Smooth muscle cell (in vitro differentiated cells): ENCODE data around the gene ST3GAL4. TPM values are rescaled to one million over a fixed set of nuclear protein-coding genes. Genes with fewer than 3 reads are reported as not detected.

ENCODE experiments used
- DNase-seq: peaks from one replicate; lab custom pipeline; 2025; ENCODE audit not compliant: unreplicated experiment; lab: John Stamatoyannopoulos, UW
- H2AFZ ChIP-seq: fragments of 200-600 bp; sonication (generic); 2 replicates; pipeline ENCODE4 v1.6.0; 2016; ENCODE audit warnings: antibody characterized with exemption, low read depth, mild to moderate bottlenecking
- H3F3A ChIP-seq: fragments of 200-600 bp; sonication (generic); 2 replicates; pipeline ENCODE4 v1.6.0; 2017; ENCODE audit warnings: antibody characterized with exemption, low read depth
- H3K27ac ChIP-seq: fragments of 200-600 bp; sonication (generic); 2 replicates; pipeline ENCODE4 v1.5.1; 2016; ENCODE audit warnings: low read depth, mild to moderate bottlenecking
- H3K27me3 ChIP-seq: fragments of 200-600 bp; sonication (generic); 2 replicates; pipeline ENCODE4 v1.6.1; 2016; ENCODE audit warnings: low read depth, mild to moderate bottlenecking
- H3K36me3 ChIP-seq: fragments of 200-600 bp; sonication (generic); 2 replicates; pipeline ENCODE4 v1.5.1; 2016; ENCODE audit warnings: low read depth
- H3K4me1 ChIP-seq: fragments of 200-600 bp; sonication (generic); 2 replicates; pipeline ENCODE4 v1.5.1; 2016; ENCODE audit warnings: low read depth
- H3K4me2 ChIP-seq: fragments of 200-600 bp; sonication (generic); 2 replicates; pipeline ENCODE4 v1.6.0; 2016; ENCODE audit warnings: mild to moderate bottlenecking
- H3K4me3 ChIP-seq: fragments of 200-600 bp; sonication (generic); 2 replicates; pipeline ENCODE4 v1.5.1; 2016; ENCODE audit warnings: mild to moderate bottlenecking
- H3K79me2 ChIP-seq: fragments of 200-600 bp; sonication (generic); 2 replicates; pipeline ENCODE4 v1.6.0; 2016; ENCODE audit warnings: low read depth, mild to moderate bottlenecking
- H3K9ac ChIP-seq: fragments of 200-600 bp; sonication (generic); 2 replicates; pipeline ENCODE4 v1.6.0; 2016; ENCODE audit warnings: low read depth
- H3K9me3 ChIP-seq: fragments of 200-600 bp; sonication (generic); replicated peaks from 2 replicates; pipeline ENCODE4 v1.5.1; 2016; ENCODE audit warnings: low read depth
- H4K20me1 ChIP-seq: fragments of 200-600 bp; sonication (generic); 2 replicates; pipeline ENCODE4 v1.6.0; 2016; ENCODE audit warnings: low read depth
- CTCF ChIP-seq: fragments of 200-600 bp; sonication (generic); IDR thresholded peaks from 2 replicates; pipeline ENCODE4 v1.5.1; 2017; ENCODE audit warnings: borderline replicate concordance, mild to moderate bottlenecking, antibody characterized with exemption; ENCODE audit not compliant: insufficient read depth, poor library complexity, severe bottlenecking
- WGBS: methylation state at CpG from one replicate; pipeline ENCODE4 v1.1.7; 2016; ENCODE audit warnings: low lambda C conversion rate; 5-methylcytosine and 5-hydroxymethylcytosine counted together
- polyA plus RNA-seq: library from polyadenylated mRNA; unstranded; fragments of >200 nt; fragmentation: Nextera tagmentation; extraction: Ambion mirVana; gene quantifications from 2 replicates; pipeline ENCODE4 v1.2.1, GENCODE V29; 2016
- total RNA-seq: library from RNA; depleted of rRNA; stranded (reverse); fragments of >200 nt; gene quantifications from 2 replicates; pipeline ENCODE4 v1.2.3, GENCODE V29; 2014

The ST3GAL4 gene
- total and polyA plus RNA-seq, 2 experiments from 2014 or later, result 60.3 to 60.9 TPM

DNA sequence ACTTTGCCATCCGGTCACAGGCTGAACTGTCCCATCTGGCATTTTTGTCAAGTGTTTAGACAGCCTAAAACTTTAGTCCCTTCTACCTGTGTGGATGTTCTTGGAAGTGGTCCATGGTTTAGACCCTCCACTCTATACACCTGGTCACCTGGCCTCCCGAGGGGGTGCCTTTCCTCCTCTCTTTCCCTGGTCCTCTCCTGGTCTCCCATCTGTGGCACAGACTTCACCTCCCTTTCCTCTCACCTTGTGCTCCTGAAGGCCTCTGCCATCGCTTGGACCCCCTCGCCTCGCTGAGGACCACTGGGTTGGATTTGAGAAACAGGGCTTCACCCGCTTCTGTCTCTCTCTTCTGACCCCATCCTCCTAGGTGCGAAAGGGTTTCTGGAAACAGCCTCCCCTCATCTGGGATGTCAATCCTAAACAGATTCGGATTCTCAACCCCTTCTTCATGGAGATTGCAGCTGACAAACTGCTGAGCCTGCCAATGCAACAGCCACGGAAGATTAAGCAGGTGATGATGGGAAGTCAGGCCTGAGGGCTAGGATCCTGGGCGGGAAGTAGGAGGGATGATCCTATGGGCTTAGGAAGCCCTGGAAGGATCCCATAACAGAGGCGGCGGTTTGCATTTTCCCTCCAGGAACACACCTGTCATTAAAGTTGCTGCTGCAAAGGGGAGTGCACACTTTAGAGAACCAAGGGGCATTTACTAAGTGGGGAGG lies 53.6 kb downstream of the ST3GAL4 start:
- Histone ChIP-seq H3K27me3 (no peaks in the 10 kb centered on the region), H3K4me2 (no peak overlapping the region), H4K20me1 (peaks cover 37% of the 10 kb centered on the region), H3K36me3 (no peaks in the 10 kb centered on the region), H2AFZ (no peak overlapping the region), H3K4me1 (peaks cover 11% of the 10 kb centered on the region), H3K4me3 (no peak overlapping the region), H3K27ac (no peak overlapping the region), H3K9ac (no peak overlapping the region), H3K9me3 (no peaks in the 10 kb centered on the region), H3F3A (no peaks in the 10 kb centered on the region), H3K79me2 (no peaks in the 10 kb centered on the region)
- DNase-seq, result no peak
- TF ChIP-seq CTCF, result no peak
- 95% methylated on average over 12 of the region's 12 CpGs for WGBS

- no peak overlapping the region for H2AFZ ChIP-seq
- DNase-seq, result no peak
- no peaks in the 10 kb centered on the region for H3K79me2 ChIP-seq
- no peak overlapping the region for H3K27ac ChIP-seq
- 77% methylated on average over 3 of the region's 3 CpGs for WGBS
- TF ChIP-seq CTCF, result no peak
- H3K4me2 ChIP-seq, result no peak overlapping the region
- peaks cover 5% of the 10 kb centered on the region for H3K4me1 ChIP-seq
- no peaks in the 10 kb centered on the region for H3F3A ChIP-seq
- no peaks in the 10 kb centered on the region for H3K36me3 ChIP-seq
- no peak overlapping the region for H3K4me3 ChIP-seq
- H3K27me3 ChIP-seq, result no peaks in the 10 kb centered on the region
- peaks cover 32% of the 10 kb centered on the region for H4K20me1 ChIP-seq
- H3K9ac ChIP-seq, result no peak overlapping the region
- no peaks in the 10 kb centered on the region for H3K9me3 ChIP-seq
Observed at GRCh38 chr11:126409620-126409985, 54.1 kb downstream of the ST3GAL4 start.

GRCh38 chr11:126410649-126411048 lies 55.2 kb downstream of the ST3GAL4 start:
- Histone ChIP-seq H3K4me3 (no peak overlapping the region), H2AFZ (no peak overlapping the region), H3F3A (no peaks in the 10 kb centered on the region), H3K27ac (no peak overlapping the region), H3K9me3 (no peaks in the 10 kb centered on the region), H4K20me1 (peaks cover 22% of the 10 kb centered on the region), H3K4me1 (no peaks in the 10 kb centered on the region), H3K36me3 (no peaks in the 10 kb centered on the region), H3K9ac (no peak overlapping the region), H3K79me2 (no peaks in the 10 kb centered on the region), H3K4me2 (no peak overlapping the region), H3K27me3 (no peaks in the 10 kb centered on the region)
- 67% methylated on average over 6 of the region's 6 CpGs for WGBS
- no peak for DNase-seq
- no peak for TF ChIP-seq CTCF

DNA sequence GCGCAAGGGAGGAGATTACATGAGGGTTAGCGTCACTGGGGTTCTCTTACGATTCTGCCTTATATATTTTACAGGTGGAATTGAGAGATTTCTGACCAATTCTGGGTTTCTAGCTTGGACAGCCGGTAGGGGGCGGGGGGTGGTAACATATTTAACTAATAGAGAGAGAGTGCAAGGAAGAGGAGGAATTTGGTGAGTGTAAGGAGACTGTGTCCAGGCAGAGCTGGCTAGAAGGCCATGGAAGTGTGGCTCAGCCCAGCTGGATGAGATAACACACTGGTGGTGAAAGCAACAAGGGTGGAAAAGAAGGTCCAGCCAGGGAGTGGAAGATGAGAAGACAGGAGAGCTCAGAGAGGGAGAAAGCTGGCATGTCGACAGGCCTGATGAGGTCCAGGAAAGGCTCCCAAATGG lies 56.5 kb downstream of the ST3GAL4 start:
- Histone ChIP-seq H3K9ac (no peak overlapping the region), H3K79me2 (no peaks in the 10 kb centered on the region), H3K4me2 (no peak overlapping the region), H3K4me3 (no peak overlapping the region), H3K9me3 (no peaks in the 10 kb centered on the region), H3F3A (peaks cover 3% of the 10 kb centered on the region), H3K27ac (no peak overlapping the region), H2AFZ (no peak overlapping the region), H3K36me3 (no peaks in the 10 kb centered on the region), H4K20me1 (peaks cover 10% of the 10 kb centered on the region), H3K27me3 (no peaks in the 10 kb centered on the region), H3K4me1 (peaks cover 5% of the 10 kb centered on the region)
- no peak for TF ChIP-seq CTCF
- DNase-seq, result no peak
- 76% methylated on average over 6 of the region's 6 CpGs for WGBS
